Fibroblast of the aortic adventitia (primary cell): ENCODE data around the gene FAM114A2. TPM values are rescaled to one million over a fixed set of nuclear protein-coding genes. Genes with fewer than 3 reads are reported as not detected.

Experiments used
- DNase-seq: peaks from one replicate; pipeline ENCODE4 v3.0.0-alpha.2; 2010; ENCODE audit warnings: low read depth
- H3K4me3 ChIP-seq: 2 replicates; pipeline ENCODE4 v1.5.1; 2011; ENCODE audit warnings: low read depth, mild to moderate bottlenecking, control low read depth, low read length, moderate library complexity
- CTCF ChIP-seq: IDR thresholded peaks from 2 replicates; pipeline ENCODE4 v1.5.1; 2011; ENCODE audit warnings: mild to moderate bottlenecking, low read length, control low read depth, inconsistent platforms; ENCODE audit not compliant: insufficient read depth
- total RNA-seq: library from RNA; depleted of rRNA; stranded (reverse); fragments of >200 nt; gene quantifications from 2 replicates; pipeline ENCODE4 v1.2.3, GENCODE V29; 2012; ENCODE audit warnings: low replicate concordance

FAM114A2 gene
- total RNA-seq, 1 donor: 34.7 TPM

GRCh38 chr5:153968761-153969562 is 69.7 kb downstream of the FAM114A2 start:
- no peak for TF ChIP-seq CTCF
- no peak for DNase-seq
- no peak overlapping the region for H3K4me3 ChIP-seq

GRCh38 chr5:153964880-153965645 is 73.6 kb downstream of the FAM114A2 start:
- peak; percentile 89 for TF ChIP-seq CTCF
- DNase-seq: peak; percentile 68
- peak overlapping the region; percentile 46 for H3K4me3 ChIP-seq

GRCh38 chr5:153964191-153964879 is 74.4 kb downstream of the FAM114A2 start:
- TF ChIP-seq CTCF: no peak
- H3K4me3 ChIP-seq: no peak overlapping the region
- DNase-seq: peak; percentile 5

- no peak for DNase-seq
- no peak for TF ChIP-seq CTCF
- H3K4me3 ChIP-seq: no peak overlapping the region
These were observed 78.2 kb downstream of the FAM114A2 start for GRCh38 chr5:153960269-153961215.

GRCh38 chr5:153959134-153959957 is 79.4 kb downstream of the FAM114A2 start:
- TF ChIP-seq CTCF: no peak
- DNase-seq: peak; percentile 68
- H3K4me3 ChIP-seq: no peak overlapping the region
